C4-2B (cell line): ENCODE results near the gene TRANK1.

Source experiments
- ZFX ChIP-seq: fragments of 450-650 bp; IDR thresholded peaks from 2 replicates; pipeline ENCODE4 v1.6.1; 2017
- TF ChIP-seq, protein P1 (sequence below): fragments of 450-650 bp; conservative IDR thresholded peaks from 2 replicates; pipeline ENCODE4 v1.5.1; 2017; ENCODE audit warnings: mild to moderate bottlenecking

DNA sequence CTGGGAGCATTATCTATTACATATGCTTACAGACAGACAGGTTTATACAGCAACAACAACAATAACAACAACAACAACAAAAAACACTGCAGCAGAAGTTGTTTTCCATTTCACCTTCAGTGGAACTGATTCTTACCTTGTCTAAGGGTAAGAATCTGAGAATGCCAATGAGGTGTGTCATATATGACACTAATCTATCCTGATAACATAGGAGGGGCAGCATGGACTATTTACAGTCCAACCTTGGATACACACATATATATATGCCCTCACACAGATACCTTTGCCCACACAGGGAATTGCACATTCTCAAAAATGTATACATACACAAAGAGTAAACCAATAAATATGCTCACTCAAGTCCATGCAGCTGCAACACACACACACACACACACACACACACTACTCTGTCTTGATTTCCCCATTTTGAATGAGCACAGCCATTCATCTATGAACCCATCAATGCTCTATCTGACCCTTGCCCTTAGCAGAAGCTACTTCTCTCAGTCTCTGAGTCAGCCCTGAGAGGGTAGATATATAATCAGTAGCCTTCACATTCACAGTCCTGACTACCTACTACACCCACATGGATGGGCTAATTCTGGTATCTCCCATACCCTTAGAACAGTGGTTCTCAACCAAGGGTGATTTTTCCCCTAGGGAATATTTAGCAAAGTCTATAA lies 9.7 kb upstream of the TRANK1 start:
- TF ChIP-seq, protein P1, sequence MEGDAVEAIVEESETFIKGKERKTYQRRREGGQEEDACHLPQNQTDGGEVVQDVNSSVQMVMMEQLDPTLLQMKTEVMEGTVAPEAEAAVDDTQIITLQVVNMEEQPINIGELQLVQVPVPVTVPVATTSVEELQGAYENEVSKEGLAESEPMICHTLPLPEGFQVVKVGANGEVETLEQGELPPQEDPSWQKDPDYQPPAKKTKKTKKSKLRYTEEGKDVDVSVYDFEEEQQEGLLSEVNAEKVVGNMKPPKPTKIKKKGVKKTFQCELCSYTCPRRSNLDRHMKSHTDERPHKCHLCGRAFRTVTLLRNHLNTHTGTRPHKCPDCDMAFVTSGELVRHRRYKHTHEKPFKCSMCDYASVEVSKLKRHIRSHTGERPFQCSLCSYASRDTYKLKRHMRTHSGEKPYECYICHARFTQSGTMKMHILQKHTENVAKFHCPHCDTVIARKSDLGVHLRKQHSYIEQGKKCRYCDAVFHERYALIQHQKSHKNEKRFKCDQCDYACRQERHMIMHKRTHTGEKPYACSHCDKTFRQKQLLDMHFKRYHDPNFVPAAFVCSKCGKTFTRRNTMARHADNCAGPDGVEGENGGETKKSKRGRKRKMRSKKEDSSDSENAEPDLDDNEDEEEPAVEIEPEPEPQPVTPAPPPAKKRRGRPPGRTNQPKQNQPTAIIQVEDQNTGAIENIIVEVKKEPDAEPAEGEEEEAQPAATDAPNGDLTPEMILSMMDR: no peak
- TF ChIP-seq ZFX: no peak
